Osteocyte (in vitro differentiated cells): ENCODE data around the gene PTHLH. TPM values are rescaled to one million over a fixed set of nuclear protein-coding genes. Genes with fewer than 3 reads are reported as not detected.

Experiments
- DNase-seq: peaks from one replicate; pipeline ENCODE4 v3.0.0; 2021; ENCODE audit warnings: mixed read lengths; ENCODE audit not compliant: unreplicated experiment; ENCODE audit errors: extremely low spot score
- H3K27ac Mint-ChIP-seq: one replicate; pipeline ENCODE4 v1.8.0; 2021; ENCODE audit warnings: mild to moderate bottlenecking, mixed read lengths; ENCODE audit not compliant: unreplicated experiment
- H3K27me3 Mint-ChIP-seq: one replicate; pipeline ENCODE4 v1.8.0; 2021; ENCODE audit warnings: mixed read lengths; ENCODE audit not compliant: unreplicated experiment
- H3K36me3 Mint-ChIP-seq: one replicate; pipeline ENCODE4 v1.8.0; 2021; ENCODE audit warnings: mixed read lengths; ENCODE audit not compliant: unreplicated experiment
- H3K4me1 Mint-ChIP-seq: one replicate; pipeline ENCODE4 v1.8.0; 2021; ENCODE audit warnings: mixed read lengths; ENCODE audit not compliant: unreplicated experiment
- H3K4me3 Mint-ChIP-seq: one replicate; pipeline ENCODE4 v1.8.0; 2021; ENCODE audit warnings: mild to moderate bottlenecking, moderate library complexity, mixed read lengths; ENCODE audit not compliant: unreplicated experiment
- H3K9me3 Mint-ChIP-seq: one replicate; pipeline ENCODE4 v1.8.0; 2021; ENCODE audit warnings: mixed read lengths; ENCODE audit not compliant: unreplicated experiment
- CTCF ChIP-seq: fragments of 200-600 bp; sonication (generic); IDR thresholded peaks from 2 replicates; pipeline ENCODE4 v1.5.0; 2021; ENCODE audit warnings: antibody characterized with exemption, mild to moderate bottlenecking, moderate library complexity
- total RNA-seq: library from RNA; stranded (reverse); gene quantifications from 2 replicates; pipeline ENCODE4 v1.2.1, GENCODE V29; 2021

PTHLH gene
- total RNA-seq, 1 donor from 2014 or later = 0.46 TPM

GRCh38 chr12:27913999-27914614, 58.4 kb downstream of the PTHLH start:
- Mint-ChIP-seq H3K36me3 (no peaks in the 10 kb centered on the region), H3K27ac (no peak overlapping the region), H3K27me3 (peaks cover 14% of the 10 kb centered on the region), H3K4me1 (no peaks in the 10 kb centered on the region), H3K4me3 (no peak overlapping the region), H3K9me3 (peaks cover 5% of the 10 kb centered on the region)
- DNase-seq = no peak
- no peak for TF ChIP-seq CTCF

GRCh38 chr12:27911397-27911796, 61.1 kb downstream of the PTHLH start:
- TF ChIP-seq CTCF = no peak
- no peaks in the 10 kb centered on the region for H3K36me3 Mint-ChIP-seq
- H3K27ac Mint-ChIP-seq = no peak overlapping the region
- H3K4me1 Mint-ChIP-seq = no peaks in the 10 kb centered on the region
- H3K9me3 Mint-ChIP-seq = peaks cover 5% of the 10 kb centered on the region
- H3K4me3 Mint-ChIP-seq = no peak overlapping the region
- DNase-seq = no peak
- H3K27me3 Mint-ChIP-seq = peaks cover 14% of the 10 kb centered on the region

Other genes with a start within 250 kb of the PTHLH start
- 29.2 TPM in 2 replicates for gene KLHL42, start 192.5 kb downstream of the PTHLH start, total RNA-seq
- not detected in 2 replicates for gene MANSC4, start 192.5 kb downstream of the PTHLH start, total RNA-seq
- 17.5 and 19.1 TPM in 2 replicates for gene CCDC91, start 217.7 kb upstream of the PTHLH start, total RNA-seq